ENCODE data around the gene FER.

FER gene

GRCh38 chr5:108911055-108911454 lies 163.4 kb downstream of the FER start:
- no peak for DNase-seq (ENCODE audit: low read depth)
- H3K4me3 ChIP-seq (ENCODE audit: low read length), result no peak overlapping the region
- no peak for TF ChIP-seq CTCF (IDR thresholded peaks at IDR 0.05; ENCODE audit: insufficient read depth, low read depth, low read length, missing control alignments)

GRCh38 chr5:108917596-108917995 lies 169.9 kb downstream of the FER start:
- no peak overlapping the region for H3K4me3 ChIP-seq (ENCODE audit: low read length)
- TF ChIP-seq CTCF (IDR thresholded peaks at IDR 0.05; ENCODE audit: insufficient read depth, low read depth, low read length, missing control alignments), result no peak
- DNase-seq (ENCODE audit: low read depth), result peak; percentile 61

GRCh38 chr5:108919591-108920326 lies 172.1 kb downstream of the FER start:
- H3K4me3 ChIP-seq (ENCODE audit: low read length), result no peak overlapping the region
- no peak for DNase-seq (ENCODE audit: low read depth)
- no peak for TF ChIP-seq CTCF (IDR thresholded peaks at IDR 0.05; ENCODE audit: insufficient read depth, low read depth, low read length, missing control alignments)

- no peak for DNase-seq (ENCODE audit: low read depth)
- no peak for TF ChIP-seq CTCF (IDR thresholded peaks at IDR 0.05; ENCODE audit: insufficient read depth, low read depth, low read length, missing control alignments)
- H3K4me3 ChIP-seq (ENCODE audit: low read length), result peak overlapping the region; percentile 6
Observed at GRCh38 chr5:108924457-108924961, 176.8 kb downstream of the FER start.

GRCh38 chr5:108925073-108925472 lies 177.4 kb downstream of the FER start:
- no peak for DNase-seq (ENCODE audit: low read depth)
- TF ChIP-seq CTCF (IDR thresholded peaks at IDR 0.05; ENCODE audit: insufficient read depth, low read depth, low read length, missing control alignments), result no peak
- H3K4me3 ChIP-seq (ENCODE audit: low read length), result no peak overlapping the region

GRCh38 chr5:108930107-108930506 lies 182.4 kb downstream of the FER start:
- no peak overlapping the region for H3K4me3 ChIP-seq (ENCODE audit: low read length)
- DNase-seq (ENCODE audit: low read depth), result no peak
- TF ChIP-seq CTCF (IDR thresholded peaks at IDR 0.05; ENCODE audit: insufficient read depth, low read depth, low read length, missing control alignments), result no peak

- no peak overlapping the region for H3K4me3 ChIP-seq (ENCODE audit: low read length)
- TF ChIP-seq CTCF (IDR thresholded peaks at IDR 0.05; ENCODE audit: insufficient read depth, low read depth, low read length, missing control alignments), result no peak
- DNase-seq (ENCODE audit: low read depth), result no peak
Observed at GRCh38 chr5:108935611-108936010, 187.9 kb downstream of the FER start.

All from epithelial cell of esophagus (primary cell).